HepG2 (cell line): ENCODE measurements around the gene GLIS1. TPM values are rescaled to one million over a fixed set of nuclear protein-coding genes. Genes with fewer than 3 reads are reported as not detected.

Experiments
- ATAC-seq: fragments of 200-7000 bp; cut with Tn5 transposase; 3 replicates; pipeline ENCODE4 v1.9.1; 2020; ENCODE audit warnings: mild to moderate bottlenecking, moderate library complexity
- BruUV-seq: library from RNA; stranded (reverse); fragments of 400-500 nt; replicated peaks from 2 replicates; lab custom pipeline; 2021; lab: Mats Ljungman, UMichigan
- CTCF ChIA-PET: fragments of 300-600 bp; formaldehyde crosslinking; extraction: SDS; loops from one replicate; lab custom pipeline; 2021; ENCODE audit warnings: low total read pairs, inconsistent platforms, low intra/inter-chr PET ratio; lab: Yijun Ruan, JAX
- POLR2A ChIA-PET: fragments of 350-600 bp; sonication (Branson Sonifier 250); formaldehyde crosslinking; loops from one replicate; lab custom pipeline; 2020; ENCODE audit warnings: antibody characterized with exemption, inconsistent platforms; lab: Yijun Ruan, JAX
- DNase-seq: peaks from one replicate; pipeline ENCODE4 v3.0.0-alpha.2; 2015; ENCODE audit warnings: low spot score
- FAIRE-seq: peaks from 3 replicates; lab custom pipeline; 2011; peaks lifted over from hg19 to GRCh38; lab: Jason Lieb, UNC
- H2AFZ ChIP-seq: one replicate; pipeline ENCODE4 v1.6.1; 2011; ENCODE audit warnings: low read length, inconsistent platforms
- H3K27ac ChIP-seq: fragments of 300-600 bp; 3 replicates; pipeline ENCODE4 v1.8.0; 2011; ENCODE audit warnings: mixed run types, mild to moderate bottlenecking, mixed read lengths, low read length, inconsistent platforms; ENCODE audit not compliant: insufficient read depth; ENCODE audit errors: extremely low read length
- H3K27me3 ChIP-seq, 2 experiments: fragments of 200-600 bp in 1 of 2; 2 replicates in 1 of 2; 3 replicates in 1 of 2; pipeline versions ENCODE4 v1.6.0 to v1.8.0; 2011; ENCODE audit warnings: low read length in 2 of 2, mild to moderate bottlenecking in 2 of 2, moderate library complexity in 2 of 2, inconsistent platforms in 1 of 2; ENCODE audit not compliant: insufficient read depth in 2 of 2, control insufficient read depth in 1 of 2
- H3K36me3 ChIP-seq, 2 experiments: fragments of 200-600 bp in 1 of 2; replicated peaks in 1 of 2; 2 replicates in 1 of 2; 3 replicates in 1 of 2; pipeline versions ENCODE4 v1.5.1 to v1.8.0; 2011; ENCODE audit warnings: low read length in 2 of 2, inconsistent platforms in 1 of 2; ENCODE audit not compliant: insufficient read depth in 2 of 2, control insufficient read depth in 1 of 2
- H3K4me1 ChIP-seq: 2 replicates; pipeline ENCODE4 v1.5.1; 2012; ENCODE audit warnings: low read length, inconsistent platforms; ENCODE audit not compliant: insufficient read depth
- H3K4me2 ChIP-seq: 2 replicates; pipeline ENCODE4 v1.6.0; 2011; ENCODE audit warnings: low read depth, low read length, inconsistent platforms
- H3K4me3 ChIP-seq, 3 experiments: fragments of 200-600 bp in 1 of 3; sonication (generic), shearing (Covaris generic) in 1 of 3; replicated peaks in 1 of 3; 2 replicates each; pipeline ENCODE4 v1.5.1; 2011 to 2016; ENCODE audit warnings: low read length in 3 of 3, inconsistent platforms in 2 of 3, low read depth in 2 of 3, mild to moderate bottlenecking in 2 of 3, control low read depth in 1 of 3, mixed read lengths in 1 of 3; ENCODE audit not compliant: insufficient read depth in 1 of 3
- H3K79me2 ChIP-seq: one replicate; pipeline ENCODE4 v1.6.1; 2011; ENCODE audit warnings: low read length, inconsistent platforms; ENCODE audit not compliant: insufficient read depth
- H3K9ac ChIP-seq: 2 replicates; pipeline ENCODE4 v1.6.0; 2011; ENCODE audit warnings: mild to moderate bottlenecking, low read depth, low read length, inconsistent platforms; ENCODE audit not compliant: insufficient read depth
- H3K9me3 ChIP-seq: 2 replicates; pipeline ENCODE4 v1.5.1; 2012; ENCODE audit warnings: mild to moderate bottlenecking, low read length
- H4K20me1 ChIP-seq: 2 replicates; pipeline ENCODE4 v1.6.0; 2011; ENCODE audit warnings: inconsistent platforms, mild to moderate bottlenecking, low read length, moderate library complexity; ENCODE audit not compliant: insufficient read depth
- ASH2L ChIP-seq: fragments of 300-600, 200-600 bp; sonication (generic); IDR thresholded peaks from 2 replicates; pipeline ENCODE4 v1.7.0; 2017; ENCODE audit warnings: low read depth, mild to moderate bottlenecking, moderate library complexity, mixed read lengths, low read length; ENCODE audit not compliant: insufficient read length
- FOXP1 ChIP-seq, 2 experiments: fragments of 450-650 bp in 1 of 2; IDR thresholded peaks; 2 replicates each; pipeline ENCODE4 v1.6.1; 2017 to 2018; ENCODE audit warnings: antibody characterized with exemption in 1 of 2
- HNRNPK ChIP-seq: fragments of 200-400 bp; formaldehyde crosslinking; IDR thresholded peaks from 2 replicates; pipeline ENCODE4 v1.6.1; 2018; ENCODE audit warnings: low read length, low read depth, moderate library complexity, mild to moderate bottlenecking; ENCODE audit not compliant: poor library complexity, severe bottlenecking
- NFRKB ChIP-seq: fragments of 450-650 bp; IDR thresholded peaks from 2 replicates; pipeline ENCODE4 v1.6.1; 2017
- ZFP82 ChIP-seq: sonication (generic); formaldehyde crosslinking; IDR thresholded peaks from 2 replicates; pipeline ENCODE4 v1.5.1; 2020; ENCODE audit warnings: mild to moderate bottlenecking, missing genetic modification reagents, borderline replicate concordance
- ZNF232 ChIP-seq: sonication (generic); formaldehyde crosslinking; IDR thresholded peaks from 2 replicates; pipeline ENCODE4 v1.4.0; 2020; ENCODE audit warnings: missing genetic modification reagents, borderline replicate concordance
- ZNF354B ChIP-seq: sonication (generic); formaldehyde crosslinking; IDR thresholded peaks from 2 replicates; pipeline ENCODE4 v1.8.0; 2022; ENCODE audit warnings: mild to moderate bottlenecking, missing genetic modification reagents
- ZSCAN20 ChIP-seq: sonication (generic); formaldehyde crosslinking; IDR thresholded peaks from 2 replicates; pipeline ENCODE4 v1.4.0; 2020; ENCODE audit warnings: missing genetic modification reagents, mild to moderate bottlenecking, borderline replicate concordance
- WGBS: methylation state at CpG from one replicate; pipeline ENCODE4 v1.1.6; 2017; ENCODE audit warnings: low lambda C conversion rate; 5-methylcytosine and 5-hydroxymethylcytosine counted together
- in situ Hi-C: cut with HindIII; loops from 2 replicates; pipeline ENCODE4 v1.10.0; 2017; ENCODE audit warnings: low pct_unique_long_range_greater_than_20kb; ENCODE audit not compliant: extremely low pct_ligation_motif_present
- intact Hi-C: fragments of 100-400 bp; cut with micrococcal nuclease; formaldehyde crosslinking; loops from one replicate; pipeline ENCODE4 v1.10.0; 2022; ENCODE audit not compliant: unreplicated experiment
- polyA plus RNA-seq, 8 experiments: library from polyadenylated mRNA; depleted of rRNA in 3 of 8; stranded (reverse) in 7 of 8; unstranded in 1 of 8; fragments of >200 nt; fragmentation: Illumina TruSeq in 4 of 8; extraction: Trizol in 4 of 8; gene quantifications; 2 replicates each; pipeline versions ENCODE4 v1.2.1 to v1.2.3, GENCODE V29; 2011 to 2016; ENCODE audit warnings: low read depth in 4 of 8, missing spikeins in 1 of 8, mixed read lengths in 1 of 8; ENCODE audit not compliant: insufficient read depth in 1 of 8
- total RNA-seq, 5 experiments: library from RNA; depleted of rRNA; stranded (reverse); fragments of >200 nt; fragmentation: Illumina TruSeq; extraction: Trizol; gene quantifications; 2 replicates each; pipeline ENCODE4 v1.2.3, GENCODE V29; 2016; ENCODE audit warnings: low read depth in 1 of 5
- TF ChIP-seq, protein P1 (sequence below): sonication (generic); formaldehyde crosslinking; IDR thresholded peaks from 2 replicates; pipeline ENCODE4 v1.4.0; 2020; ENCODE audit warnings: missing genetic modification reagents, mild to moderate bottlenecking, borderline replicate concordance
- TF ChIP-seq, protein P2 (sequence below): sonication (generic); formaldehyde crosslinking; IDR thresholded peaks from 2 replicates; pipeline ENCODE4 v1.4.0; 2020; ENCODE audit warnings: missing genetic modification reagents

The GLIS1 gene
- total and polyA plus RNA-seq, 2 of the 13 experiments (the other 11 are each of a cell fraction or from before 2014, with no cell fraction given): 0.03 TPM; not detected in 1

DNA sequence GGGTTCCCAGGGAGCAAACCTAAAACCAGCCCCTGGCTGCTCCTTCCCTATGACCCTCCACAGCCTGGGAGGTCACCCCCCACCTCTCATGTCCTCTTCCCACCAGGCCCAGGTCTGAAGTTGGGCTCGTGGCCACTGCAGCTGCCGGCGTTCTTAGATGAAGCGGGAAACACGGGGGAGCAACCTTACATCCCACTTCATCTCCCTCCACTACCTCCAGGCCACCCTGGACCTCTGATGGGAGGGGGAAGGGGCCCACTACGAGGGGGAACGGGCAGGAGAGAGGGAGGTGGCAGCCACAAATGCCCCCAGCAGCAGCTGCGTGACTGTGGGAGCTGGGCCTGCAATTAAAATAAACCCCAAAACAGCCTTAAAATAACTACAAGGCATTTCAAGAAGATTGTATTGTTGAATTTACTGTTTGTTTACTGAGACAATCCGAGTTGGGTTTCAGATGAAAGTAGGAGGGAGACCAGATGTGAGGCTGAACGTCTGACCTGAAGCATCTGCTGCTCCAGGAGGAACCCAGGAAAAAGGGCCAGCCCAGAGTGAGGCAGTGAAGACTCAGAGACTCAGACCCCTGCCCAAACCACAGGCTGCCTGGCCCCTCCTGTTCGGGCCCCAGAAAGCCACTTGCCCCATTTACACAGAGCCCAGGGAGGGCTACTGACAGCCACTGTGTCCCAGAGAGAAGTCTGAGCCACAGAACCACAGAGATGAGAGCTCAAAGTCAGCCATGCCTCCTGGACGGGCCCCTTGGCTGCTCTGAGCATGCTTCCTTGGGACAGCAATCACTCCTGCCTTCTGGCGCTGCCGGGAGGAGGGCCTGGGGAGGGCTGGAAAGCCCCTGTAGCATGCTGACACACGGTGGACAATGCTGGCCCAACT lies 59.8 kb downstream of the GLIS1 start (continued):
- TF ChIP-seq FOXP1 (IDR thresholded peaks at IDR 0.05) (no peak), FOXP1 (CRISPR knock-in tag; IDR thresholded peaks at IDR 0.05) (no peak), ZNF354B (no peak)
- TF ChIP-seq, protein P1, sequence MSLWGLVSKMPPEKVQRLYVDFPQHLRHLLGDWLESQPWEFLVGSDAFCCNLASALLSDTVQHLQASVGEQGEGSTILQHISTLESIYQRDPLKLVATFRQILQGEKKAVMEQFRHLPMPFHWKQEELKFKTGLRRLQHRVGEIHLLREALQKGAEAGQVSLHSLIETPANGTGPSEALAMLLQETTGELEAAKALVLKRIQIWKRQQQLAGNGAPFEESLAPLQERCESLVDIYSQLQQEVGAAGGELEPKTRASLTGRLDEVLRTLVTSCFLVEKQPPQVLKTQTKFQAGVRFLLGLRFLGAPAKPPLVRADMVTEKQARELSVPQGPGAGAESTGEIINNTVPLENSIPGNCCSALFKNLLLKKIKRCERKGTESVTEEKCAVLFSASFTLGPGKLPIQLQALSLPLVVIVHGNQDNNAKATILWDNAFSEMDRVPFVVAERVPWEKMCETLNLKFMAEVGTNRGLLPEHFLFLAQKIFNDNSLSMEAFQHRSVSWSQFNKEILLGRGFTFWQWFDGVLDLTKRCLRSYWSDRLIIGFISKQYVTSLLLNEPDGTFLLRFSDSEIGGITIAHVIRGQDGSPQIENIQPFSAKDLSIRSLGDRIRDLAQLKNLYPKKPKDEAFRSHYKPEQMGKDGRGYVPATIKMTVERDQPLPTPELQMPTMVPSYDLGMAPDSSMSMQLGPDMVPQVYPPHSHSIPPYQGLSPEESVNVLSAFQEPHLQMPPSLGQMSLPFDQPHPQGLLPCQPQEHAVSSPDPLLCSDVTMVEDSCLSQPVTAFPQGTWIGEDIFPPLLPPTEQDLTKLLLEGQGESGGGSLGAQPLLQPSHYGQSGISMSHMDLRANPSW (CRISPR knock-in tag): no peak

GRCh38 chr1:53678507-53678906 lies 60.5 kb downstream of the GLIS1 start:
- ATAC-seq (no peak), DNase-seq (no peak), FAIRE-seq (no peak)
- Histone ChIP-seq H3K27ac (no peak overlapping the region), H3K79me2 (no peaks in the 10 kb centered on the region), H2AFZ (no peak overlapping the region), H3K4me3 (no peak overlapping the region), H3K9me3 (no peaks in the 10 kb centered on the region), H4K20me1 (no peaks in the 10 kb centered on the region), H3K4me2 (no peak overlapping the region), H3K27me3 (peaks cover 9 to 57% of the 10 kb centered on the region in 2 experiments; a peak in 4 of 5 replicates), H3K9ac (no peak overlapping the region), H3K36me3 (no peaks in the 10 kb centered on the region), H3K4me1 (no peaks in the 10 kb centered on the region)
- TF ChIP-seq ZSCAN20 (CRISPR knock-in tag): no peak
- TF ChIP-seq ZNF232: no peak
- no peak for TF ChIP-seq ZFP82 (CRISPR knock-in tag)
- TF ChIP-seq, protein P2, sequence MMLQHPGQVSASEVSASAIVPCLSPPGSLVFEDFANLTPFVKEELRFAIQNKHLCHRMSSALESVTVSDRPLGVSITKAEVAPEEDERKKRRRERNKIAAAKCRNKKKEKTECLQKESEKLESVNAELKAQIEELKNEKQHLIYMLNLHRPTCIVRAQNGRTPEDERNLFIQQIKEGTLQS (CRISPR knock-in tag): no peak
- no peak for TF ChIP-seq ASH2L
- no peak for TF ChIP-seq NFRKB
- no peak for TF ChIP-seq HNRNPK
- CTCF ChIA-PET: no interaction called here
- WGBS: 7% methylated on average over 4 of the region's 4 CpGs
- POLR2A ChIA-PET: no interaction called here
- BruUV-seq: no TSS peak
- intact Hi-C loops: no loop called here
- in situ Hi-C loops: no loop called here
